Right renal pelvis (tissue), 4 donors: Measurements from ENCODE around the gene TMPRSS7. TPM values are rescaled to one million over a fixed set of nuclear protein-coding genes. Genes with fewer than 3 reads are reported as not detected.

Source experiments
- DNase-seq, 4 donors: peaks; one replicate each; pipeline ENCODE4 v3.0.0-alpha.2; 2013; ENCODE audit warnings: low read depth in 4 of 4, low spot score in 3 of 4, missing footprints in 1 of 4
- polyA plus RNA-seq, 4 donors: library from polyadenylated mRNA; unstranded; fragments of 120-200 nt; gene quantifications; one replicate each; pipeline ENCODE4 v1.2.1, GENCODE V29; 2013; ENCODE audit not compliant: insufficient read length in 4 of 4

Gene TMPRSS7
- polyA plus RNA-seq = under 1 TPM in 2 of 4 donors, not detected in 2; 0.05 to 0.07 TPM

- no peak for DNase-seq
Observed at GRCh38 chr3:112034436-112034835, at the start of gene TMPRSS7. TMPRSS7 (plus strand) TSS chr3:112034736; CDS start chr3:112034846, 110 bp downstream.

- DNase-seq = no peak
Observed at GRCh38 chr3:111986800-111987199, 47.7 kb upstream of the TMPRSS7 start.

- DNase-seq = no peak
Observed at GRCh38 chr3:111989061-111989678, 45.4 kb upstream of the TMPRSS7 start.

GRCh38 chr3:111993038-111993437 is 41.5 kb upstream of the TMPRSS7 start:
- DNase-seq = no peak

GRCh38 chr3:111998636-111999483 is 35.7 kb upstream of the TMPRSS7 start, which contains the start of gene TAGLN3:
TAGLN3 (plus strand) TSS chr3:111998922; CDS start chr3:111999423, 501 bp downstream.
- no peak for DNase-seq

GRCh38 chr3:111999484-112000324 is 34.8 kb upstream of the TMPRSS7 start:
- DNase-seq = no peak

- no peak for DNase-seq
Observed at GRCh38 chr3:112000367-112000771, 34.2 kb upstream of the TMPRSS7 start.

GRCh38 chr3:112000966-112001365 is 33.6 kb upstream of the TMPRSS7 start:
- DNase-seq = no peak

- no peak for DNase-seq
Observed at GRCh38 chr3:112001526-112001925, 33.0 kb upstream of the TMPRSS7 start.

GRCh38 chr3:112002096-112002971 is 32.2 kb upstream of the TMPRSS7 start:
- no peak for DNase-seq

- no peak for DNase-seq
Observed at GRCh38 chr3:112003321-112004080, 31.0 kb upstream of the TMPRSS7 start.

- DNase-seq = no peak
Observed at GRCh38 chr3:112004187-112004586, 30.3 kb upstream of the TMPRSS7 start.

GRCh38 chr3:112004669-112005068 is 29.9 kb upstream of the TMPRSS7 start:
- no peak for DNase-seq

- no peak for DNase-seq
Observed at GRCh38 chr3:112005091-112005672, 29.4 kb upstream of the TMPRSS7 start.

GRCh38 chr3:112007633-112008032 is 26.9 kb upstream of the TMPRSS7 start:
- DNase-seq = no peak

- no peak for DNase-seq
Observed at GRCh38 chr3:112009670-112010069, 24.9 kb upstream of the TMPRSS7 start.

- no peak for DNase-seq
Observed at GRCh38 chr3:112010636-112011035, 23.9 kb upstream of the TMPRSS7 start.

GRCh38 chr3:112011376-112011940 is 23.1 kb upstream of the TMPRSS7 start:
- DNase-seq = no peak
